ENCODE data around the gene CLEC4M. TPM values are rescaled to one million over a fixed set of nuclear protein-coding genes. Genes with fewer than 3 reads are reported as not detected.
"Not testable (repeated sequence)": the region's sequence is repeated elsewhere in the genome, so short reads cannot be mapped to it uniquely, and the experiment has no call there.

The CLEC4M gene
- polyA plus RNA-seq, 3 donors = 2.0 to 4.2 (median 2.1) TPM

- no peak for DNase-seq (ENCODE audit: low read depth in 3 of 3, low spot score in 2 of 3)
Measured at GRCh38 chr19:7769171-7769570, 6.1 kb downstream of the CLEC4M start.

GRCh38 chr19:7771072-7771471 is 8.0 kb downstream of the CLEC4M start:
- DNase-seq (ENCODE audit: low read depth in 3 of 3, low spot score in 2 of 3) = no peak

GRCh38 chr19:7772752-7773291 is 9.8 kb downstream of the CLEC4M start:
- no peak for DNase-seq (ENCODE audit: low read depth in 3 of 3, low spot score in 2 of 3)

GRCh38 chr19:7773841-7774240 is 10.8 kb downstream of the CLEC4M start:
- no peak for DNase-seq (ENCODE audit: low read depth in 3 of 3, low spot score in 2 of 3)

GRCh38 chr19:7775761-7776160 is 12.7 kb downstream of the CLEC4M start:
- DNase-seq (ENCODE audit: low read depth in 3 of 3, low spot score in 2 of 3) = no peak

GRCh38 chr19:7778081-7778480 is 15.0 kb downstream of the CLEC4M start:
- no peak for DNase-seq (ENCODE audit: low read depth in 3 of 3, low spot score in 2 of 3)

- no peak for DNase-seq (ENCODE audit: low read depth in 3 of 3, low spot score in 2 of 3)
Measured at GRCh38 chr19:7779631-7780486, 16.8 kb downstream of the CLEC4M start.

- DNase-seq (ENCODE audit: low read depth in 3 of 3, low spot score in 2 of 3) = no peak
Measured at GRCh38 chr19:7781157-7781556, 18.1 kb downstream of the CLEC4M start.

GRCh38 chr19:7783991-7784423 is 21.0 kb downstream of the CLEC4M start:
- no peak for DNase-seq (ENCODE audit: low read depth in 3 of 3, low spot score in 2 of 3)

GRCh38 chr19:7784856-7785255 is 21.8 kb downstream of the CLEC4M start:
- DNase-seq (ENCODE audit: low read depth in 3 of 3, low spot score in 2 of 3) = no peak

GRCh38 chr19:7787141-7787540 is 24.1 kb downstream of the CLEC4M start:
- no peak for DNase-seq (ENCODE audit: low read depth in 3 of 3, low spot score in 2 of 3)

GRCh38 chr19:7787602-7788177 is 24.6 kb downstream of the CLEC4M start:
- DNase-seq (ENCODE audit: low read depth in 3 of 3, low spot score in 2 of 3) = no peak

- no peak for DNase-seq (ENCODE audit: low read depth in 3 of 3, low spot score in 2 of 3)
Measured at GRCh38 chr19:7788178-7788932, 25.3 kb downstream of the CLEC4M start.

- no peak for DNase-seq (ENCODE audit: low read depth in 3 of 3, low spot score in 2 of 3)
Measured at GRCh38 chr19:7788933-7789323, 25.9 kb downstream of the CLEC4M start.

- no peak for DNase-seq (ENCODE audit: low read depth in 3 of 3, low spot score in 2 of 3)
Measured at GRCh38 chr19:7789447-7789846, 26.4 kb downstream of the CLEC4M start.

GRCh38 chr19:7790416-7790815 is 27.4 kb downstream of the CLEC4M start:
- no peak for DNase-seq (ENCODE audit: low read depth in 3 of 3, low spot score in 2 of 3)

- no peak for DNase-seq (ENCODE audit: low read depth in 3 of 3, low spot score in 2 of 3)
Measured at GRCh38 chr19:7792281-7792680, 29.2 kb downstream of the CLEC4M start.

GRCh38 chr19:7792701-7793100 is 29.7 kb downstream of the CLEC4M start:
- not testable (repeated sequence) for DNase-seq (ENCODE audit: low read depth in 3 of 3, low spot score in 2 of 3)

GRCh38 chr19:7793493-7793892 is 30.4 kb downstream of the CLEC4M start:
- no peak for DNase-seq (ENCODE audit: low read depth in 3 of 3, low spot score in 2 of 3)

GRCh38 chr19:7795555-7796161 is 32.6 kb downstream of the CLEC4M start:
- no peak for DNase-seq (ENCODE audit: low read depth in 3 of 3, low spot score in 2 of 3)
